Measurements from ENCODE around the gene HSBP1.
A peak's percentile ranks its signal among the peaks of the same experiment; 100 is the strongest.

Gene HSBP1

DNA sequence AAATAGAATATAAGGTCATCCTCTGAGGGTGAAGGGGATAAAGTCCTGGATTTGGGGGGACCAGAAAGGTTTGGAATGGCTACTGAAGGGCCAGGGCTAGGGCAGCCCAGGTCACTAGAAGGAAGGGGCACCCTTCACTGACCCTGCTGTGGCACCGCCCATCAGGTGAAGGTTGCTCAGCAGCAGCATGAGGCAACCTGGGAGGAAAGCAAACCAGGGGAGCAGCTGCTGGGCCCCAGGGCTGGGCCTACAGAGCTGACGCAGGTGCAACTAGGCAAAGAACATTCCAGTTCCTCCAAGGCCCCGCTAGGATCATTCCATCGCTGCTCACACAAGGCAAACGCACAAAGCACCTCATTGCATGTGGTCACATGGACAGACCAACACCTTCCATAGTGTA is 3.4 kb upstream of the HSBP1 start:
- no peak for DNase-seq (ENCODE audit: low read depth)

DNA sequence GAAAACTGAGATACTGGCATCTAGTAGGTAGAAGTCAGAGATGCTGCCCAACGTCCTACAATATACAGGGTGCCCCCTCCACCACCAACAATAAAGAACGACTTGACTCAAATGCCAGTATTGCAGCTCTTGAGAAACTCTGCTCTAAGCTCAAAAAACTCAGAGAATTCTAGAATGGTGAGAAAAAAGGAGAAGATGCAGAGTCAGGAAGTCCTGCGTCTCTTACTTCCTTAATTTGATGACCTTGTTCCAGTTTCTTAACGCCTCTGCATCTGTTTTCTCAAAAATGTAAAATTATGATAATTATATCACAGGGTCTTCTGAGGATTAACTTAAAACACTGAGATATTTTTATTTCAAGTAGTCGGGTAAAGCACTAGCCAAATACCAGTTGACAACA is 1.7 kb upstream of the HSBP1 start:
- no peak for DNase-seq (ENCODE audit: low read depth)

DNA sequence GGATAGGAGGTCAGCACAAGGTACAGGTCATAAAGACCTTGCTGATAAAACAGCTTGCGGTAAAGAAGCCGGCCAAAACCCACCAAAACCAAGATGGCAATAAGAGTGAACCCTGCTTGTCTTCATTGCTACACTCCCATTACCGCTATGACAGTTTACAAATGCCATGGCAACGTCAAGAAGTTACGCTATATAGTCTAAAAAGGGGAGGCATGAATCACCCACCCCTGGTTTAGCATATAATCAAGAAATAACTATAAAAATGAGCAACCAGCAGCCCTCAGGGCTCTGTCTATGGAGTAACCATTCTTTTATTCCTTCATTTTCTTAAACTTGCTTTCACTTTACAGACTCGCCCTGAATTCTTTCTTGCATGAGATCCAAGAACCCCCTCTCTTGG is 1.0 kb upstream of the HSBP1 start:
- no peak for DNase-seq (ENCODE audit: low read depth)

DNA sequence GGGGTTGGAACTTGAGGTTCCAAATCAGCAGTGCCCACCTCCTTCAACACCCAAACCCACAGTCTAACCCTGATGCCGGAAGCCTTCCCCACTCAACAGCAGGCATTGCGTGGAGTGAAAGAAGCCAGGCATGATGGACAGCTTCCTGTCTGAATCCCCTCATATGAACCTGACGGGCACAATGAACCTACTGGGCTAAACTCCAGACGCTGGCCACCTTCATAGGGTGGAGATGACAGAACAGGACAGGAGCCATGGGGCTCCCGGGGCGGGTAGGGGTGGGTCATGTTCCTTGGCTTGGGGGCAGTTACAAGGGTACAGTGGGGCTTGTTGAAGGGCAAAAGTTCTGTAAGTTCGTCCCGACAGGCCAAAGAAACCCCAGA is 460 bp upstream of the HSBP1 start:
- no peak for DNase-seq (ENCODE audit: low read depth)

DNA sequence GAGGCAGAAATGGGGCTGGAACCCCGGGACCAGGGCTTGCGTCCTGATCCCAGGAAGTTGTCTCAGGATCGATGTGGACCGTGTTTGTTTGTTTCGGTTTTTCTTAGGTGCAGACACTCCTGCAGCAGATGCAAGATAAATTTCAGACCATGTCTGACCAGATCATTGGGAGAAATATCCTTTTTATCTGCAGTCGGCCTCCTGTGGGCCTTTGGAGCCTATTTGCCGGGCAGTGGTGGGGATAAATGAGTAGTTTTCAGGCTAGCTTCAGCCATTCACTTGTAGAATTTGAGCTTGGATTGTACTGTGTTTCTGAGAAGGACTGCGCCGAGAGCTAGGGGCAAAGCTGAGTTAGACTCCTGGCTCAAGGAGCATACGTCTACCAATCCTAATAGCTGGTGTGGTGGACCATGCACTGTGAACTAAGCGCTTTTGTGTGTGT is 816 bp downstream of the HSBP1 start:
- DNase-seq (ENCODE audit: low read depth): no peak

DNA sequence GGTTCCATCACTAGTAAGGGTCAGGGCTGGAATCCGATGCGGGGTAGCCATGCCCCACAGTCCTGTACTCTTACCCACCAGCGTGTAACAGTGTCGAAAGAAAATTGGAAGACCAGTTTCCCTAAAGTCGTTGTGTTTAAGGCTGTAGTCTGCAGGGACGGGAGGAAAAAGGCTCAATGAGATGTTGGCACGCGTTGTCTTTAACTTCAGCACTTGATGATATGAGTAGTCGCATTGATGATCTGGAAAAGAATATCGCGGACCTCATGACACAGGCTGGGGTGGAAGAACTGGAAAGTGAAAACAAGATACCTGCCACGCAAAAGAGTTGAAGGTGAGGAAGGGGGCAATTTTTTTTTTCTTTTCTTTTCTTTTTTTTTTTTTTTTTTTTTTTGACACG is 1.3 kb downstream of the HSBP1 start:
- no peak for DNase-seq (ENCODE audit: low read depth)

DNA sequence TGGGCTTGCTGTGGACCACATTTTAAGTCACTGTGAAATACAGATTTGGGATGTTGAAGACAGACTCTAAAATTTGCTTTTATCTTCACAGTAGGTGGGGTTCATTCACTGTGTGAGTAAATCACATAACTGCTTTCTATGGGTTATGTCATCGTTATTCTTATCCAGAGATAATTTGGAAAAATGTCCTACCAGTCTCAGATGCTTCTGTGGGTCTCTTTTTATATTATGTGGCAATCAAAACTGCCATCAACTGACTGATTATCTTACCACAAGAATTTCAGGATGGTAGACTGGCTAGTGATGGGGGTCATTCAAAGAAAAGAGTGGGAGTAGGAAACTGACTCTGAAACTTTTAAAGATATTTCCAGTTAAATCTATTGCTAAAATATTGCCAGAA is 3.1 kb downstream of the HSBP1 start:
- DNase-seq (ENCODE audit: low read depth): no peak

DNA sequence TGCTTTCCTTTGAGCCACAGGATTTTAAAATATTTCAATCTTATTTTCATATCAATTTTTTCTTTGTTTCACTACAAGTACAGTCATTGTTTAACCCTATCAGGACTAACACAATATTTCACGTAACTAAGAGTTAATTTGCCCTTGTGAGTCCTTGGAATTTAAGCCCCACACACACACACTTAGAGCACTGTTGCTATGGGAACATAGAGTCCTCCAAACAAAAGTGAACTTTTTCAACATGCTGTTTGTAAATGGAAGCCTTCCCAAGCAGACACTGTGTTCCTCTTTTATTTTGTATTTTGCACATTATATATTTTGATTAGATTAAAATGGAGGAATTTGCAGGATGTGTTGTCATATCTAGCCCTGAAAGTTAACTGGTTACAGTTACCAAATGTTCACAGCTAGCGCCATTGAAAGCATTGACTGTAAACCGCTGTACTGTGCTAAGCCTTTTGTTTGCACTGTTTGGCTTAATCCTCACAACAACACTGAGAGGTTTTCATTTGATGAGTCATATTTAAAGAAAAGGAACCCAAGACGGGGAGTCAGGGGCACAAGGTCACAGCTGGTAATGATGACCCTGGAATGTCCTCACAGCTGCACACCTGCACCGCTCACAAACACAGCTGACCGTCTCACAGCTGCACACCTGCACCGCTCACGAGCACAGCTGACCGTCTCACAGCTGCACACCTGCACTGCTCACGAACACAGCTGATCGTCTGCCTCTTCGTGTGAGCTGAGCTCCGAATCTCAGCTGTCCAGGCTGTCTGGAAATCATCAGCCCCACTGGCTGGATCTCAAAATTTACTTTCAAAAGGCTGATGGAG is 6.3 kb downstream of the HSBP1 start:
- no peak for DNase-seq (ENCODE audit: low read depth)

DNA sequence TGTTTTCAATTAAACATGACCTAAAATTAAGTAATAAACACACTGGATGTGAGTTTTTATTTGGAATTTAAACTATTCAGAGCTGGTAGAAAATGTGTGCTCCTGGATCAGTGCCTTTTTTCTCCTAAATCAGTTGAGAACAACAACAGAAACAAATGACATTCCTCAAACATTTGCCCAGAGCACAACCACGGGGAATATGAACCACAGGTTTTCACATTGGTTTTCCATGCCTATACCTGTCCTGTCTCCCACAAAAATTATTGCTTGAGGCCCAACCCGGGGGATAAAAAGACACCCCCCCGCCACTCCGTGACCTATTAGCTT is 6.8 kb downstream of the HSBP1 start:
- DNase-seq (ENCODE audit: low read depth): no peak

DNA sequence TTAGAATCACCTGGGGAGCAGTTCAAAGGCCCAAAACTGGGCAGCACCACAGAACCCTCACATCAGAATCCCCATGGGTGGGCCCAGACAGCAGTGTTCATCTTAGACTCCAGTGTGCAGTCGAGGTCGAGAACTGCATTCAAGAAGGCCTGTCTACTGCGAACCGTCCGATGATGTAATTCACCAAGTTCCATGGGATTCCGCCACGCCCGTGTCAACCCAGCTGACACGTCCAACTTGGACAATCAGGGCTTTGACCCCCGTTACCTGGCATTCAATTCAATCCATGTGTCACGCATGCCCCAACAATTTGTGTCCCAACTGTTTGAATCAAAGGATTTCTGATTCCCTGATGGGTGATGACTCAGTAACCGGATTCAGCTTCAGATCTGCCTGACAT is 9.2 kb downstream of the HSBP1 start:
- no peak for DNase-seq (ENCODE audit: low read depth)

DNA sequence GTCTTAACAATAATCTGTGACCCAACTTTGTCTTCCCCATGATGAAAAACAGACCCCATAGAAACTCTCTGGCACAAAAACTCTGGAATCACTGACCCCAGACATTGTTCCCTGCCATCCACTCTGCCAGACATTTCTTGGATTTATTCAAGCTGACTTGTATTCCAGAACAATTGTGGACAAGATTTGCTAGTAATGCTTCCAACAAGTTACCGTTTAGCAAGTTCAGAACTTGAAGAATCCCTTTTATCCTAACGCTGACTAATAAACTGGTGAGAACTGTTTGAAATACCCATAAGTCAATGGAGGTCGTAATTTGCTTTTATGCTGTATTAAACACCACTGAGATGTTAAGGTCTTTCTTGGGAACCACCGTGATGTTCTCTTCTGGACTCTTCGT is 10.5 kb downstream of the HSBP1 start:
- DNase-seq (ENCODE audit: low read depth): no peak

DNA sequence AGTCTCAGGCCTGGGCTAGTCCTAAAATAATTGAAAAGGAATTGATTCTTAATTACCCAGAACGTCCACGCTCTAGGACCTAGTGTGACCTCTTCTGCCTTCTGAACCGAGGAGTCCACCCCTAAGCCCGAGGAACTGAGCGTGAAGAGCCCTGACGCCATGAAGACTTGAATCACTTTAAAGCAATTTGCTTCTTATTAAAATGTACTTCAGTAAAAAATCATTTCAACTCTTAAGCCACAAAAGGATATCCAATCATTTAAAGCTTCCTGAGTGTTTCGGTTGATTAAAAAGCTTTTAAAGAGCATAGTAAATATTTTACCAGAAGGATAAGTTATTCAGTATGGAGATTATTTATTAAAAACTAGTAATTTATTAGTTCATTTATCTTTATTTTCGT is 11.6 kb downstream of the HSBP1 start:
- no peak for DNase-seq (ENCODE audit: low read depth)

DNA sequence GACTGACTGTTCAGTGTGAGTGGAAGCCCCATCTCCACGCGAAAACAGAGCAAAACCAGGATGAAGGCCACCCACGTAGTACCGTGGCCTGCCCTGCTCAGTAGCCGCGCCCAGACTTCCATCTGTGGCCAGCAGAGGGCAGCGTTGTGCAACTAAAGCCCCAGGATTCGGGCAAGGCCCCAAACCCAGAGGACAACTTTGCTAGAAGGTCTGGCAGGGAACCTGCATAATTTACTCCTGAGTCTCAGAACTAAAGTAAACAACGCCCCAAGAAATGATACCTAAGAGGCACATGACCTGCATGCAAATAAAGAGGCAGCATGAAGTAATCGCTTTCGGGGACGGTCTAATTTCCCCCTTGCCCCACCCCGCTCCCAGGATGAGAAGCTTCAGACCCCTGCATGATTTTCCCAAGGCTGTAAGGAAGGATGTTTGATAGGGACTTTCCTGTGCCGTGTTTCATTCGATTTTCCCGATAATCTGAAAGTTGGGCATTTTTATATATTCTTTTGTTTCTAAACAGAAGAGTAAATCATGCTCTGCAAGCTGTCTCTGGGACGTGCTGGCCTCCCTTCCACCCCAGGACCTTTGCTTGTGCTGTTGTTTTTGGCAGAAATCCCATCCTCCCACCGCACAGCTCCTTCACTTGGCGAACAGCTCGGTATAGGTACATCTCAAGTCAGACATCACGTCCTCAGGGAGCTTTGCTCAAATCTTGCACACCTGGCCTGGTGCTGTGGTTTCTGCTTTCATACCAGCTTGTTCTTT is 18.6 kb downstream of the HSBP1 start:
- peak; percentile 74 for DNase-seq (ENCODE audit: low read depth)

DNA sequence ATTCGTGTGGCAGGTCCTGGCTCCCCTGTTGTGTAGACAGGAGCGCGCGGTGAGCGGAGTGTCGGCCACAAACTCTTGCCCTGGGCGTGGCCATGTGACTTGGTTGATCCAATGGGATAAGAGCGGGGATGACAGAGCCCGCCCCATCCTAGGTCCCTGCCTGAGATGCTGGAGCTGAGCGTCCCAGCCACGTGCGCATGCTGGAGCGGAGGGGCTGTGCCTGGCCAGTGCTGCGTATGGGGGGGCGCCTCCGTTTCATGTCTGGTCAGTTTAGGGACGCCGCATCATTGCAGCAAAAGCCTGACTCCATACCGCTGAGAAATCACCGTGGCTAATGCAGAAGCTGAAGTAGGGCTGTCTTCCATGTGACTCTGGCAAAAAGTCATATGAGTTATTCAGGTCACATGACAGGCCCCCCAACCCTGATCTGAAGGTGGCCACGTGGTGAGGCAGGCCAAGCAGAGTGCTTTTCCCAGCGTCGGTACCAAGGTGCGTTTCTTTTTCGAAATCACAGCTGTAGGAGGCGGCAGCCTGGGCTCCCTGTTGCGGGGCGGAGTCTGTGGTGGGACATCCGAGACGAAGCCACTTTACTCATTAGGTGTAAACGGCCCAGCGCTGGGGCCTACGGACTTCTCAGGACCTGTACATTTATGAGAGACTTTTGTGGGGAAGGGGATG is 22.5 kb downstream of the HSBP1 start:
- DNase-seq (ENCODE audit: low read depth): no peak

DNA sequence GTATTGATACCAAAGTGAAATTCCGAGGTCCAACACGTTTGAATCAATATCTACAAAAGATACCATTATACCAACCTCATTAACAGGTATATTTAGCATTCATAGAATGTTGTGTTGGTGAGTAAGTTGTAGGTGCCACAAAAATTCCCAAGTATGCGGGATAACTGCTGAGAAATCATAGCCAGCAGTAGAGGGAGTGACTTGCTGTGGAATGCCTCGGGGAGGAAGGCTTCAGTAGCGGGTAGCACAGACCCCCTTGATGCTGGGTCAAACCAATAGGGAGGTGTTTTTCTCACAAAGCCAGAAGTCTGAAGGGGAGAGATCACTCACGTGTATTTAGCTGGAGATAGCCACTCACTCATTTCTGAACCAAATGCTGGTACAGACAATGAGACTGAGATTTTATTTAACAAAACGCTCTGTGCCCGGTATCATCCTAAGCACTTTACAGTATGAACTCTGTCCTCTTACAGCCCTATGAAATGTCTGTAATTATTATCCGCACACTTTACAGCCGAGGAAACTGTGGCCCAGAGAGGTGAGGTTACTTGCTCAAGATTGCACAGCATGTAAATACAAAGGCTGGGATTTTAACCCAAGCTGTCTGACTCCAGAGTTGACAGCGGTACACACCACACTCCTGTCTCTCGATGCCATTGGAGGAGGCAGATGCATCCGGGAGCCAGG is 23.1 kb downstream of the HSBP1 start:
- DNase-seq (ENCODE audit: low read depth): no peak

DNA sequence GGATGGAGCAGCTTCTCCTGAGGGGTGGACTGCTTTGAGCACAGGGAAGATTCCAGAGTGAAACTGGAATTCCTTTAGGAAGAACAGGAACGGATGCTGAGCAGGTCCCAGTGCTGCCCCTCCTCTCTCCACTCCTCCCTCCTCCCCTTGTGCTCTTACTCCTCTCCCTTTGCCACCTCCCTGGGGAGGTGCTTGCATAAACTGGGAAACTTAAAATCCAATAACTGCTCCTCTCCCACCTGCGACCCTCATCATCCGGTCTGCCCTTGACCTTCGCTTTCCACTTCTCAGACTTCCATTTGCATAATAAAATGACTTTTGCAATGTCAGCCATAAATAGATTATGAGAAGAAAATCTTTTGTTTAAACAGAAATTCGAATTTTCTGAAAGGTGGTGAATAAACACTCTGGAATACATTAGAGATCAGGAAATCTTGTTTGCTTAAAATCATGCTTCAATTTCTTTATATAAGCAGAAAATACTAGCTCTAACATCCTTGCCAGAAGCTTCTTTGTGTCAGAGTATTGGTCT is 23.7 kb downstream of the HSBP1 start:
- DNase-seq (ENCODE audit: low read depth): no peak

DNA sequence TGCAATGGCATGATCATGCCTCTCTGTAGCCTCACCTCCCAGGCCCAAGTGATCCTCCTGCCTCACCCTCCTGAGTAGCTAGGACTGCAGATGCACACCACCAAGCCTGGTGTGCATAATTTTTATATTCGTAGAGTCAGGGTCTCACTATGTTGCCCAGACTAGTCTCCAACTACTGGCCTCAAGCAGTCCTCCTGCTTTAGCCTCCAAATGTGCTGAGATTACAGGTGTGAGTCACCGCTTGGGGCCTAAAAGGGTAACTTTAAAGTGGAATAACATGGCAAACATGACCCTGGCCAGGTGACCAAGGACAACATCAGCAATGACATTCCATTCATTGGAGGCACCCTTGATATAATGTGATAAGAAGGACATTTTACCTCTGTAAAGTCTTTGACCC is 26.1 kb downstream of the HSBP1 start:
- no peak for DNase-seq (ENCODE audit: low read depth)

DNA sequence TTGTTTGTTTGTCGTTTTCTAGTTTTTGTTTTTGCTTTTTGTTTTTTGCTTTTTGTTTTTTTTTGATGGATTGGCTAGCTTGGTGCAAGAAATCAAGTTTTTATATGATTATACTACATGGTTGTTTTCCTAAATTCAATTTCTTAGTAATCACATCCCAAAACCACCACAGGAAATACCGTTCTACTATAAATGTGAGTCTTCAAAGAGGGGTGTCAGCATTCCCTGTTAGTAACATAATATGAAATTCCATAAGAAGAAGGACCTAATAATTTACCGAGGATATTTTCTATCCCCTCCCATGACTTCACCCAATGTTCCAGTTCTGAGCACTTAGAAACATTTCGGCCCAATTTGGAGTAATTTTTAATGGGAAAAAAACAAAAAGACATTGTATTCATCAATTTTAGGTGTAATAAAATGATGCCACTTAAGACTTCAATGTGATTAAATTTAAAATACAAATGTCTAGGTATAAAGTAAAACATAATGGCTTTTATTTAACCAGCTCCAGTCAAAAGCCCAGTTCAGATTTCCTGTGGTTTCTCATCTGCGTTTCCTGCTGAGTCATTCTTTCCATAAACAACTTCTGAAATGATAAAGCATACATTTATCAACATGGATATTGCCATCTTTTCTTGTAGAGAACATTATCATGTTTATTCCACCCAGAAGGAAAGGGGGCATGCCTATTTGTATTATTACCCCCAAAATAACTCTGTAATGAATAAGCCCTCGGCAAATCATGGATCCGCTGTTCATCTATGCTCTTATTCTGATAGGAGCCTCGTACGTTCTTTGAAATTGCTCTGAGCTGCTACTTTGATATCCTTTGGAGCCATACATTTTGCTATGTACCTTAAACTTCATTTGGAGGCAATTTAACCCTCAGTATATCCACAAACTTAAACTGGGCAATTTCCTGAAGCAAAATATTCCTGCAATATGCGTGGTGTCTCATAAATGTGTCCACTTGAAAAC is 28.1 kb downstream of the HSBP1 start:
- no peak for DNase-seq (ENCODE audit: low read depth)

DNA sequence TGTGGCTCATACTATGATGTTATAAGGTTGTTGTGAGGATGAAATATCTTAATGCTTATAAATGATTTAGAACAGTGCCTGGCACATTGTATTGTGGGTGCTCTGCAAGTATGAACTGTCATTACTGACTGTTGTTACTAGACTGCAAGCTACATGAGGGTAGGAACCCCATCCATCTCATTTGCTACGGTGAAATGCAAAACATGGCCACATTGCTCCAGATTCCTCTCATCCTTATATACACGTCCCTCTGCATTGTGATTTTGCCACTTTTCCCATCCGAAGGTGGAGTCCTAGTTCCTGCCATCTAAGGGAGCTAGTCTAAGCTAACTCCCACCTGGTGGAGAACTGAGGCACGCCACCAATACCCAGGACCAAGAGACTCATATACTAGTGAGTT is 29.8 kb downstream of the HSBP1 start:
- no peak for DNase-seq (ENCODE audit: low read depth)

DNA sequence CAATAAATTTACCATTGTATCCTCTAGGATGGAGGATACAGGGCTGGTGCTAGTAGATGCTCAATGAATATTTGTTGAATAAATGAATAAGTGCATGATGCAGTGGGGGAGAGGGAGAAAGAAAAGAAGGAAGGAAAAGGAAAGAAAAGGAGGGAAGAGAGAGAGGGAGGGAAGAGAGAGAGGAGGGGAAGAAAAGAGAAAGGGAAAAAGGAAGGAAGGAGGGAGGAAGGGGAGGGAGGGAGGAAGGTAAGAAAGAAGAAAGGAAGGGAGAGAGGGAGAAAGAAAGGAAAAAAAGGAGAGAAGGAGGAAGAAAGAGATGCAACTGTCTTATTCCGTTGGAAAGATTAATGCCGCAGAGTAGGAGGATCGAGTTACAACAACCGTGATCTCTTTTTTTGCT is 30.4 kb downstream of the HSBP1 start:
- no peak for DNase-seq (ENCODE audit: low read depth)

DNA sequence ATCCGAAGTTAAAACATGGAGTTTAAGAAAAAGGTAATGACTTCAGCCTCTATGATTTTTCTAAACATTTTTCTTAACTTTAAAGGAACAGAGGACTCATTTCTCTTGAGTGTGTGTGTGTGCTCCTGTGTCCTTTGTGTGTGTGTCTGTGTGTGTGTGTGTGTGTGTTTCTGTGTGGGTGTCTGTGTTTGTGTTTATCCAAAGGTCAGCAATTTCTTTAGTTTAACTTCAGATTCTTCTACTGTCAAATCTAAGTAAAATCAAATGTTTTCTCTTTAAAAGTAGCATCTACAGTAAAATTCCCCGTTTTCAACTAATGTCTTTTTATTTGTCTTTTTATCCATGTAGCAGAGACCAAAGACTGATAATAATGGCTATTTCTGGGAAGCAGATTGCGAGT is 31.8 kb downstream of the HSBP1 start:
- DNase-seq (ENCODE audit: low read depth): no peak
